ENCODE data around the gene CCR9.

CCR9 gene

DNA sequence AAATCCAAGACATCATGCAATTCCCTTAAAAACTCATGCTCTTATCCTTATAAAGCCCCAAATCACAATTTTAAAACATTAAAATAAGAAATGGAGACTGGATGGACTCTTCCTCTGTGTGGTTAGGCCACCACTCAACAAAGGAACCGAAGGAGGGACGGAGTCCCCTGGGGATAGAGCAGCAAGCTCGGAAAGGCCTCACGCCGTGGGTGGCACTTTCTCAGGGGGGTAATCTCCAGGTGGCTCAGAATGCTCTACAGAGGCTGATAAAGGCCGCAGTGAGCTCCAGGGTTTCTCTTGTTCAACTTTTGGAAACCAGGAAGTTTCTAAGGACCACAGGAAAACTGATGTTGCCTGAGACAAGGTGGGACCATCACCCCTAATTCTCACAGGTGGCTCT lies 23.2 kb downstream of the CCR9 start:
- no peak for DNase-seq

DNA sequence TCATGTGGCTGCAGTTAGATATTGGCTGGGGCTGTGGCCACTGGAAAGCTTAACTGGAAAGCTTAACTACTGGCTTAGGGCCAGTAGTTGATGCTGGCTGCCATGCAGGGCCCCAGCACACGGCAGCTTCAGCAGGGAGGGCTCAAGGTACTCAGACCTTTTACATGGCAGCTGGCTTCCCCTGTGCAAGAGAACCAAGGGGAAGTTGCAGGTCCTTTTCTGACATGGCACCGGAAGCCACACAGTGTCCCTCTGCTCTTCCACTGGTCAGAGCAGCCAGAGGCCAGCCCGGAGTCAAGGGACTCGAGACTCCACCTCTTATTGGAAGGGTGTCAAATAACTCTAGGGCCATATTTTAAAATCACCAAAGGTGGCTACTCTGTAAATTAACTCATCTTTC lies 24.5 kb downstream of the CCR9 start:
- no peak for DNase-seq

GRCh38 chr3:45911511-45912226 lies 25.3 kb downstream of the CCR9 start:
- no peak for DNase-seq

GRCh38 chr3:45912435-45912834 lies 26.1 kb downstream of the CCR9 start:
- DNase-seq: no peak

GRCh38 chr3:45914362-45915058 lies 28.2 kb downstream of the CCR9 start:
- DNase-seq: no peak

- no peak for DNase-seq
Measured at GRCh38 chr3:45915059-45915439, 28.7 kb downstream of the CCR9 start.

DNA sequence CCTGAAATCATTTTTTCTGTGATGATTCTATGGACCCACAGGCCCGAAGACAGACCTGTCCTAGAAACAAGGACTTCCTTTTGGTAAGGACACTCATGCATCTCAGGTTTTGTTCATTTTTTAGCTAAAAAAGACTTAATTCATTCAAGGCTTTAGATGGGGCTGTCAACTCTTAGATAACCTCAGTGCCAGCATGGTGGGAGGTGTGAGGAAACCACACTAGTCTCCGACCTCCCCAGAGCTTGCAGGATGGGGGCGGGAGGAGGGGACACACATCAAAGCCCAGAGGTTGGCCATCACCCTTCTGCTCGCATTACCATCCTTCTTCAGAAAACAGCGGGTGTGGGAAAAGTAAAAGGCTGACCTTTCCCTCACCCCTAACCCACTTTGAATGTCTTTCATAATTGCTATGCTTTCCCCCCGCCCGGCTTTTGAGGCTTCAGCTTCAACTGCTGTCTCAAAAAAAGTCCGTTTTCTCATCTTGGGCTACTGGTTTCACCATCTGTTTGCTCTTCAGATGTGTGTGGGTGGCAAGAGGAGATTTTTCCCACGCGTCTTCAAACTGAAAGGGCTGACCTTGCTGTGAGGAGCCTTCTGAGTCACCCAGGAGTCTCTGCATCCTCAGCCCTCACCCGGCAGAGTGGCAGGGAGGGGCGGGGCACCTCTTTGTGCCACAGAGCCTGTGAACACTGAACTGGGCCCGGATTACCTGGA lies 29.3 kb downstream of the CCR9 start:
- DNase-seq: no peak

- no peak for DNase-seq
Measured at GRCh38 chr3:45917146-45917898, 31.0 kb downstream of the CCR9 start.

DNA sequence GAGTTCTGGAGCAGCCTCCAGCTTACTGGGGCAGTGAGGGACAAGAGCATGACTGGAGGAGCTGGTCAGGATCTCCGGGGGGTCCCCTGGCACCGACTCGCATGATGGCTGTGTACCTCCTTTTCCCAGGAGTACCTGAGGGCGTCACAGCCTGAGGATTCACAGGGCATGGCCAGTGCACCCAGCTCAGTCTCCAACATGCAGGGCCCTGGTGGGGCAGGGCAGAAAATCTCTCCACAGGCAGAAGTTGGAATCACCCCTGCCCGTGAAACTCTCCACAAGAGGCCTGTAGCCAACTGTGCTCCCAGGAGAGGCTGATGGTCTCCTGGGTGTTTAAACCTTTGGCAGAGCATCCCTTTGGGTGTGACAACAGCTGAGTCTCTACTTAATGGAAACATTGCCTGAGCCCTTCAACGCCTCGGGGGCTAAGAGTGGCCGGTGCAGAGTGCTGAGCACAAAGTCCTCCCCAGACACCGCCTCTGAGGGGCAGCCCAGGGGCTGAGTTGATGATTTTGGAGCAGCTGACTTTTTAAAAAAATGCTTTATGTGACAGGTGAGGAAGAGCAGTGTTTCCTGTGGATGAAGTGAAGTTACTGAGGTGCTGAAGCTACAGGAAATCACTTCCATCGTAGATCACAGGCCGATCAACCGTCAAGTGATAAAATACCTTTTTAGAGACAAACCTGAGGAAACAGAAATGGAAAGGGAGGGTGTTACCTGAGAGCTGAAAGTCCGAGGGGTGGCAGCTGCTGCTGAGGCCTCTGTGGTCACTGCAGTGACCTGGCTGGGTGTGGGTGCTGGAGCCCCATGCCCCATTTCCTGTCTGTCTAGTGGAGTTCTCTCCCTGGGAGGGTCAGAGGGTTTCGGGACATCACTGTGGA lies 35.1 kb downstream of the CCR9 start:
- DNase-seq: no peak

- no peak for DNase-seq
Measured at GRCh38 chr3:45922039-45922326, 35.6 kb downstream of the CCR9 start.

- DNase-seq: no peak
Measured at GRCh38 chr3:45922950-45923590, 36.7 kb downstream of the CCR9 start.

GRCh38 chr3:45923755-45924154 lies 37.4 kb downstream of the CCR9 start:
- DNase-seq: no peak

DNA sequence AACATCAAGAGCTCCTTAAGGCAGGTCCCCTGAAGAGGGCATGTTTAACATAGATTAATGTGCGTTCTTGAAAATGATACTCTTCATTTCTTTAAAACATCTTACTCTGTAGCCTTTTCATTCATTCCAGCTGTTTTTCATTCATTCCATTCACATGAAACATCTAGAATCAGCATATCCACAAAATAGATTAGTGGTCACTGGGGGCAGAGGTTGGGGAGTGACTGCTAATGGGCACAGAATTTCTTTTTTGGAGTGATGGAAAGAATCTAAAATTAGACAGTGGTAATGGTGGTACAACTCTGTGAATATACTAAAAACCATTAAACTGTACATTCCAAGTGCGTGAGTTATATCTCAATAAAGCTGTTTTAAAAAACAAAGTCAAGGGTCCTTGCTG lies 41.5 kb downstream of the CCR9 start:
- no peak for DNase-seq

DNA sequence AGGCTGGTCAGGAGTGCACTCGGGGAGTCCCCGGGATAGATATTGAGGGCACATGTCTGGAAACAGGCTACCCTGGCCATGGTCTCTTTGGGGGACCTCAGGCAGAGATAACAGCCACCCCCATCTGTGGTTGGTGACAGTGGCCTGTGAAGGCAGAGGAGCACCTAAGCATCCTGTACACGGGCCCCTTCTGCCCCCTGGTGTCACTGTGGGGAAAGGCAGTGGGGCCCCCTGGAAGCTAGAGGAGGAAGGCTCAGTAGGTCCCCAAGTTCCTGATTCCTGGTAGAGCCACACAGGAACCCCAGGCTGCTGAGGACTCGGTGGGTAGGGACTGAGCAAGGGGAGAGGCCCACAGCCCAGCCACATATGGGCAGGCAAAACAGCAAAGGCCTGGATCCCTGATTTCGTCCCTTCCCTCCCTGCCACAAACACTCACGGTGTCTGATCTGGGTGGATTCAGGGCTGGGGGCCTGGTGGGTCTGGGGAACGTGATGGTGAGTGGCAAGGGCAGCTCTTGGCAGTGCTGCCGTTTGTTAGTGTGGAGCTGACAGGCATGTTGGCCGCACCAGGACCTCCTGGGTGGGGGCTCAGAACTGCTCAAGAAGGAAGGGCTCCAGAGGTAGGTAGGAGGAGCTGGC lies 42.8 kb downstream of the CCR9 start:
- DNase-seq: no peak

- no peak for DNase-seq
Measured at GRCh38 chr3:45931496-45931895, 45.2 kb downstream of the CCR9 start.

DNA sequence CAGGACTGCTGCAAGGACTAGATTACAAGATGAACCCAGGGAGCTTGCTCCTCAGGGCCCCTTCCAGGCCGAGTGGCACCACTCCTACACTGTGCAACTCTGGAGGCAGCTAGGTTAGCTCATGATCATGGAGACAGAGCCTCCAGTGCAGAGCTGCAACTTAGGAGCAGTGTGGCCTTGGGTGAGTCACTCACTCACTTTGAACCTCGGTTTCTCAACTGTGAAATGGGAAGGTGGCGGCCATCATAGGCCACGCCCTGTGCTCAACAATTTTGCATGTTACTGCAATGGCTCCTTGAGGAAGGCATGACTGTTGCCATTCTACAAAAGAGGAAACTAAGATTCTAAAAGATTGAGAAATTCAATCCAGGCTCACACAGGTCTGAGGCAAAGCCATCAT lies 45.8 kb downstream of the CCR9 start:
- DNase-seq: no peak

- DNase-seq: no peak
Measured at GRCh38 chr3:45933591-45933990, 47.2 kb downstream of the CCR9 start.

- DNase-seq: no peak
Measured at GRCh38 chr3:45936261-45936660, 49.9 kb downstream of the CCR9 start.

DNA sequence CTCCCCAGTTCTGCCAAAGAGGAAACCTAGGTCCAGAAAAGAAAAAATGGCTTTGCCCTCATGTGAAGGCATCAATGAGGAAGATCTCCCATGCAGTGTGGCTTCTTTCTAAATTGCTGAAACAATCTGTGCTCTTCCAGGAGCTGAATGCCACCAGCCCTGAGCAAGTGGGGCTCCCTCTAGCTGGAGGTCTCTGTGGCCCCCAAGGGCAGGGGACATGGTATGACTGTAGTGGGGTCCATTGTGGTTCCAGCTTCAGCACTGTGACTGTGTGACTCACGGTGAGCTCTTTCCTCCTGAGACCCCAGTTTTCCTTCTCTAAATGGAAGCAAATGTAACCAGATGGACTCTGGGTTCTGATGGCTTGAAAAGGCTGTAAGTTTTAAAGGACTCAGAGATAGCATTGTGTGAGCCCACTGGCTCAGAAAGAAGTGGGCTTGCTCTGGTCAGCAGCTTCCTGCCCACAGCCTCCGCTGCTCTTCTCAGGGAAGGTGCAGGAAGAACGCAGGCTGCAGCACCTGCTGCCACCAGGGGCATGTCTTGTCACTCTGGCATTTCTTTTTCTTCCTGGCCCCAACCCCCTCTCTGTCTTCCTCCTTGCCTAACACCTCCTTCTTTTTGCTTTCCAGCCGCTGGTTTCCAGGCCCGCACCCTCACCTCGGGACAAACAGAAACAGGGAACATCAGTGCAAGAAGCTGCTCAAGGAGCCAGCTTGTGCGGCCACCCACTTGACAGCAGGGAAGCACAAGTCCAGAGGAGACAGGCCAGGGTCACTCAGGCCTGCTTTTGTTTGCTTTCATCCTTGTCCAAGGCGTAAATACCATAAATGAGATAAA lies 51.1 kb downstream of the CCR9 start:
- DNase-seq: no peak

DNA sequence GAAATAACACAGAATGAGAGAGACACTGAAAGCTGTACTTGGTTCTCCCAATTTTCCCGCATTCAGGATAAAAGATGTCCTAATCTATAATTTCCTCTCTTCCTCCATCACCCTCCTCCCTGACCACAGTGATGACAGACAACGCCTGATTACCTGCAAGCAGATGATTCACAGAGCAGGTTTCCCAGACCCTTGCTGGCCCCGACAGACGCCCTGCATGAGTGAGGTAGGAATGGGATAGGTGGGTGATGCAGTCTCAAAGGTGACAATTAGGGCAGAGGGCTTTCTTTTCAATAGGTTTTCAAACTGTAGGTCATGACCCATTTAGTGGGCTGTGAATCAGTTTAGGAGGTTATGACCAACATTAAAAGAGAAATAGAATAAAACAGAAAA lies 51.7 kb downstream of the CCR9 start:
- DNase-seq: no peak

DNA sequence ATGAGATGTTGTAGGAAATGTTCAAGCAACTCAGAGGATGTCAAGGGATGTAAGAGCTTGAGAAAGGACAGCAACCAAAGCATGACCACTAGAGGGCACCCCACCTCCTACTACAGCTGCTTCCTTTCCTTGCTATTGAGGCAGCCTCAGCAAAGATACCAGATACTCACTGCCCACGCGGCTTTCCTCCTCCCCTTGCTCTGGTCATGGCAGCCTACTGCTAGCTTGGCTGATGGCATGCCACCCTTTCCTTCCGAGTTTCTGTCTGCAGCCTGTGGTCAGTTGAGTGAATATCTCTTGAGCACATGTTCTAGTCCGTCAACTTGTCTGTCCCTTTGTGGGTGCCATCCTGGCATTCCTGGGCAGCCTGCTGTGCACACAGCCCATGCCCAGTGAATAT lies 52.5 kb downstream of the CCR9 start:
- DNase-seq: peak; percentile 19

Data from NCI-H774 (cell line).